DMS53 treated with DMSO at 0.1 percent for 48 hours (cell line): ENCODE data around the gene GSTM1.

Experiments used
- DNase-seq: peaks from one replicate; lab custom pipeline; 2025; ENCODE audit not compliant: unreplicated experiment; lab: John Stamatoyannopoulos, UW

Gene GSTM1

GRCh38 chr1:109726007-109726406, 38.4 kb downstream of the GSTM1 start:
- no peak for DNase-seq

- no peak for DNase-seq
Measured at GRCh38 chr1:109726728-109727373, 39.2 kb downstream of the GSTM1 start.

- DNase-seq: no peak
Measured at GRCh38 chr1:109728870-109729269, 41.3 kb downstream of the GSTM1 start.

GRCh38 chr1:109730666-109731065, 43.0 kb downstream of the GSTM1 start:
- DNase-seq: no peak

GRCh38 chr1:109732390-109732881, 44.8 kb downstream of the GSTM1 start:
- peak; percentile 27 for DNase-seq

- no peak for DNase-seq
Measured at GRCh38 chr1:109733236-109733870, 45.7 kb downstream of the GSTM1 start.

GRCh38 chr1:109739738-109740614, 52.4 kb downstream of the GSTM1 start:
- DNase-seq: peak; percentile 45

GRCh38 chr1:109740615-109741373, 53.2 kb downstream of the GSTM1 start, which contains the start of gene GSTM3:
Gene GSTM3, minus strand, starts transcription at chr1:109741038. Its CDS starts 751 bp downstream, at chr1:109740287.
- DNase-seq: peak; percentile 44
